Prostate gland (tissue), 2 donors: ENCODE measurements around the gene EPN3. TPM values are rescaled to one million over a fixed set of nuclear protein-coding genes. Genes with fewer than 3 reads are reported as not detected.

Experiments used
- DNase-seq: peaks from one replicate; pipeline ENCODE4 v3.0.0-alpha.2; 2019; ENCODE audit warnings: low spot score
- H3K27ac ChIP-seq, 2 donors: fragments of 200-600 bp; sonication (generic); 2 replicates each; pipeline ENCODE4 v1.5.1; 2017 to 2019
- H3K27me3 ChIP-seq: fragments of 200-600 bp; sonication (generic); replicated peaks from 2 replicates; pipeline ENCODE4 v1.5.1; 2019; ENCODE audit not compliant: insufficient read depth
- H3K36me3 ChIP-seq, 2 donors: fragments of 200-600 bp; sonication (generic); 1 replicate in 1 of 2; 2 replicates in 1 of 2; pipeline versions ENCODE4 v1.5.1 to v1.8.1; 2017 to 2019
- H3K4me1 ChIP-seq: fragments of 200-600 bp; sonication (generic); replicated peaks from 2 replicates; pipeline ENCODE4 v1.5.1; 2019
- H3K4me3 ChIP-seq, 2 donors: fragments of 200-600 bp; sonication (generic); 2 replicates each; pipeline ENCODE4 v1.5.1; 2017 to 2019
- H3K9me3 ChIP-seq: fragments of 200-600 bp; sonication (generic); 2 replicates; pipeline ENCODE4 v1.5.1; 2017
- CTCF ChIP-seq, 4 experiments: fragments of 200-600 bp in 2 of 4; fragments of 450-650 bp in 2 of 4; sonication (generic) in 2 of 4; IDR thresholded peaks; 1 replicate in 3 of 4; 2 replicates in 1 of 4; pipeline ENCODE4 v1.5.1; 2016 to 2019; ENCODE audit warnings: antibody characterized with exemption in 4 of 4, mild to moderate bottlenecking in 2 of 4, moderate library complexity in 2 of 4
- POLR2A ChIP-seq: fragments of 450-650 bp; IDR thresholded peaks from one replicate; pipeline ENCODE4 v1.6.1; 2016; ENCODE audit warnings: antibody characterized with exemption, mild to moderate bottlenecking
- POLR2AphosphoS5 ChIP-seq: sonication (generic); formaldehyde crosslinking; IDR thresholded peaks from one replicate; pipeline ENCODE4 v1.6.1; 2017; ENCODE audit warnings: antibody characterized with exemption
- WGBS: methylation state at CpG from one replicate; pipeline ENCODE4 v1.1.5; 2018; 5-methylcytosine and 5-hydroxymethylcytosine counted together
- intact Hi-C: fragments of 100-400 bp; cut with DNase I; formaldehyde crosslinking; loops from one replicate; pipeline ENCODE4 v1.14.2; 2022
- total RNA-seq, 2 donors: library from RNA; depleted of rRNA; stranded (reverse); fragments of >200 nt; gene quantifications; one replicate each; pipeline ENCODE4 v1.1.0, GENCODE V29; 2016

The EPN3 gene
- total RNA-seq, 2 donors from 2014 or later = 60.8 to 108 TPM

- H3K4me3 ChIP-seq = no peak overlapping the region
- no peak for DNase-seq
- peaks cover 9% of the 10 kb centered on the region for H3K4me1 ChIP-seq
- no peak overlapping the region for H3K27ac ChIP-seq
- intact Hi-C loops = no loop called here
- WGBS = 51% methylated on average over 10 of the region's 10 CpGs
- H3K36me3 ChIP-seq = no peaks in the 10 kb centered on the region
- H3K9me3 ChIP-seq = no peaks in the 10 kb centered on the region
- no peak for TF ChIP-seq POLR2AphosphoS5
- TF ChIP-seq CTCF (IDR thresholded peaks at IDR 0.05) = no peak
- TF ChIP-seq POLR2A = no peak
- peaks cover 7% of the 10 kb centered on the region for H3K27me3 ChIP-seq
Measured at GRCh38 chr17:50565402-50566350, 33.1 kb downstream of the EPN3 start.

GRCh38 chr17:50566886-50567285 lies 34.4 kb downstream of the EPN3 start:
- 28% methylated on average over 2 of the region's 2 CpGs for WGBS
- no peaks in the 10 kb centered on the region for H3K36me3 ChIP-seq
- no peak overlapping the region for H3K4me3 ChIP-seq
- H3K27me3 ChIP-seq = no peaks in the 10 kb centered on the region
- no peaks in the 10 kb centered on the region for H3K9me3 ChIP-seq
- H3K4me1 ChIP-seq = no peaks in the 10 kb centered on the region
- no peak overlapping the region for H3K27ac ChIP-seq
- no peak for DNase-seq
- intact Hi-C loops = no loop called here
- TF ChIP-seq POLR2AphosphoS5 = no peak
- TF ChIP-seq CTCF (IDR thresholded peaks at IDR 0.05) = no peak
- no peak for TF ChIP-seq POLR2A

- H3K27ac ChIP-seq = no peak overlapping the region
- H3K4me1 ChIP-seq = no peaks in the 10 kb centered on the region
- TF ChIP-seq POLR2A (no peak), POLR2AphosphoS5 (no peak), CTCF (IDR thresholded peaks at IDR 0.05) (no peak)
- H3K9me3 ChIP-seq = no peaks in the 10 kb centered on the region
- no peak for DNase-seq
- H3K4me3 ChIP-seq = no peak overlapping the region
- intact Hi-C loops = no loop called here
- H3K27me3 ChIP-seq = no peaks in the 10 kb centered on the region
- WGBS = 88% methylated on average over 12 of the region's 12 CpGs
- H3K36me3 ChIP-seq = no peaks in the 10 kb centered on the region
Measured at GRCh38 chr17:50568659-50569058, 36.1 kb downstream of the EPN3 start.

- Histone ChIP-seq H3K9me3 (no peaks in the 10 kb centered on the region), H3K4me3 (no peak overlapping the region), H3K27ac (no peak overlapping the region), H3K4me1 (no peaks in the 10 kb centered on the region), H3K36me3 (no peaks in the 10 kb centered on the region), H3K27me3 (no peaks in the 10 kb centered on the region)
- no peak for DNase-seq
- TF ChIP-seq POLR2AphosphoS5 (no peak), POLR2A (no peak), CTCF (IDR thresholded peaks at IDR 0.05) (no peak)
- 92% methylated on average over 7 of the region's 7 CpGs for WGBS
- intact Hi-C loops = no loop called here
Measured at GRCh38 chr17:50569592-50569991, 37.1 kb downstream of the EPN3 start.

- H3K27ac ChIP-seq = no peak overlapping the region
- intact Hi-C loops = no loop called here
- no peak for TF ChIP-seq POLR2A
- no peak for TF ChIP-seq CTCF (IDR thresholded peaks at IDR 0.05)
- no peak for TF ChIP-seq POLR2AphosphoS5
- DNase-seq = no peak
- 91% methylated on average over 8 of the region's 8 CpGs for WGBS
- no peaks in the 10 kb centered on the region for H3K4me1 ChIP-seq
- H3K36me3 ChIP-seq = no peaks in the 10 kb centered on the region
- no peak overlapping the region for H3K4me3 ChIP-seq
- H3K27me3 ChIP-seq = no peaks in the 10 kb centered on the region
- no peaks in the 10 kb centered on the region for H3K9me3 ChIP-seq
Measured at GRCh38 chr17:50570032-50570431, 37.5 kb downstream of the EPN3 start.
